Mesenchymal stem cell (in vitro differentiated cells and primary cell): ENCODE results near the gene PHETA2.
"Not testable (repeated sequence)": the region's sequence is repeated elsewhere in the genome, so short reads cannot be mapped to it uniquely, and the experiment has no call there.

Experiments
- DNase-seq: peaks from one replicate; pipeline ENCODE4 v3.0.0-alpha.2; 2013
- H2AFZ ChIP-seq: one replicate; pipeline ENCODE4 v1.6.1; 2013; ENCODE audit warnings: low read depth, mild to moderate bottlenecking, control low read depth, inconsistent platforms, low read length, moderate library complexity
- H2AK5ac ChIP-seq: 2 replicates; pipeline ENCODE4 v1.6.1; 2013; ENCODE audit warnings: low read length, moderate library complexity, mild to moderate bottlenecking, inconsistent platforms; ENCODE audit not compliant: severe bottlenecking
- H2BK120ac ChIP-seq: one replicate; pipeline ENCODE4 v1.6.1; 2013; ENCODE audit warnings: low read depth, mild to moderate bottlenecking, inconsistent platforms, low read length, moderate library complexity
- H2BK12ac ChIP-seq, 2 experiments: one replicate each; pipeline ENCODE4 v1.6.1; 2013; ENCODE audit warnings: inconsistent platforms in 2 of 2, low read length in 2 of 2, mild to moderate bottlenecking in 2 of 2, moderate library complexity in 2 of 2, control low read depth in 1 of 2
- H2BK15ac ChIP-seq: one replicate; pipeline ENCODE4 v1.6.1; 2013; ENCODE audit warnings: mild to moderate bottlenecking, low read depth, inconsistent platforms; ENCODE audit not compliant: poor library complexity, severe bottlenecking
- H2BK5ac ChIP-seq: 2 replicates; pipeline ENCODE4 v1.6.1; 2013; ENCODE audit warnings: low read depth, mild to moderate bottlenecking, low read length, control low read depth, inconsistent platforms; ENCODE audit not compliant: poor library complexity, severe bottlenecking
- H3K14ac ChIP-seq, 2 experiments: one replicate each; pipeline ENCODE4 v1.6.1; 2013; ENCODE audit warnings: inconsistent platforms in 2 of 2, low read length in 2 of 2, control low read depth in 1 of 2, mild to moderate bottlenecking in 1 of 2, moderate library complexity in 1 of 2
- H3K18ac ChIP-seq, 2 experiments: one replicate each; pipeline ENCODE4 v1.6.1; 2013; ENCODE audit warnings: inconsistent platforms in 2 of 2, low read length in 2 of 2, control low read depth in 1 of 2, low read depth in 1 of 2, mild to moderate bottlenecking in 1 of 2
- H3K23ac ChIP-seq, 2 experiments: one replicate each; pipeline ENCODE4 v1.6.1; 2013; ENCODE audit warnings: inconsistent platforms in 2 of 2, low read length in 2 of 2, mild to moderate bottlenecking in 2 of 2, moderate library complexity in 2 of 2, control low read depth in 1 of 2
- H3K27ac ChIP-seq: 2 replicates; pipeline ENCODE4 v1.5.1; 2013; ENCODE audit warnings: mild to moderate bottlenecking, moderate library complexity, low read length, control low read depth, inconsistent platforms; ENCODE audit not compliant: poor library complexity, severe bottlenecking
- H3K27me3 ChIP-seq, 2 experiments: 2 replicates each; pipeline versions ENCODE4 v1.6.1 to v1.7.0; 2013; ENCODE audit warnings: low read length in 2 of 2, mild to moderate bottlenecking in 2 of 2, moderate library complexity in 2 of 2, control low read depth in 1 of 2, inconsistent platforms in 1 of 2; ENCODE audit not compliant: control insufficient read depth in 1 of 2, insufficient read depth in 1 of 2
- H3K36me3 ChIP-seq, 2 experiments: 2 replicates each; pipeline versions ENCODE4 v1.6.1 to v1.7.0; 2013; ENCODE audit warnings: low read length in 2 of 2, control low read depth in 1 of 2, inconsistent platforms in 1 of 2, low read depth in 1 of 2, mild to moderate bottlenecking in 1 of 2; ENCODE audit not compliant: insufficient read depth in 2 of 2, control insufficient read depth in 1 of 2
- H3K4ac ChIP-seq, 2 experiments: one replicate each; pipeline ENCODE4 v1.6.1; 2013; ENCODE audit warnings: inconsistent platforms in 2 of 2, low read length in 2 of 2, mild to moderate bottlenecking in 2 of 2, moderate library complexity in 2 of 2, control low read depth in 1 of 2, low read depth in 1 of 2
- H3K4me1 ChIP-seq: 2 replicates; pipeline ENCODE4 v1.6.1; 2013; ENCODE audit warnings: low read depth, low read length, control low read depth; ENCODE audit not compliant: control insufficient read depth, insufficient read depth
- H3K4me2 ChIP-seq: 2 replicates; pipeline ENCODE4 v1.6.1; 2013; ENCODE audit warnings: low read length, mild to moderate bottlenecking, inconsistent platforms; ENCODE audit not compliant: poor library complexity, severe bottlenecking
- H3K4me3 ChIP-seq, 2 experiments: 2 replicates each; pipeline versions ENCODE4 v1.5.1 to v1.7.0; 2013; ENCODE audit warnings: low read length in 2 of 2, mild to moderate bottlenecking in 2 of 2, control low read depth in 1 of 2, low read depth in 1 of 2; ENCODE audit not compliant: insufficient read depth in 1 of 2
- H3K79me1 ChIP-seq: replicated peaks from 2 replicates; pipeline ENCODE4 v1.6.1; 2013; ENCODE audit warnings: mild to moderate bottlenecking, control low read depth, low read length, inconsistent platforms; ENCODE audit not compliant: poor library complexity, severe bottlenecking
- H3K9ac ChIP-seq: 2 replicates; pipeline ENCODE4 v1.7.0; 2013; ENCODE audit warnings: mild to moderate bottlenecking, low read length, moderate library complexity
- H3K9me3 ChIP-seq: 2 replicates; pipeline ENCODE4 v1.7.0; 2013; ENCODE audit warnings: mild to moderate bottlenecking, low read length; ENCODE audit not compliant: control insufficient read depth
- H4K8ac ChIP-seq: one replicate; pipeline ENCODE4 v1.6.1; 2013; ENCODE audit warnings: inconsistent platforms, mild to moderate bottlenecking, low read length, moderate library complexity
- H4K91ac ChIP-seq: one replicate; pipeline ENCODE4 v1.6.1; 2013; ENCODE audit warnings: mild to moderate bottlenecking, low read length, inconsistent platforms
- WGBS: methylation state at CpG from one replicate; pipeline ENCODE4 v1.1.7; 2013; ENCODE audit warnings: mixed read lengths; 5-methylcytosine and 5-hydroxymethylcytosine counted together

The PHETA2 gene

DNA sequence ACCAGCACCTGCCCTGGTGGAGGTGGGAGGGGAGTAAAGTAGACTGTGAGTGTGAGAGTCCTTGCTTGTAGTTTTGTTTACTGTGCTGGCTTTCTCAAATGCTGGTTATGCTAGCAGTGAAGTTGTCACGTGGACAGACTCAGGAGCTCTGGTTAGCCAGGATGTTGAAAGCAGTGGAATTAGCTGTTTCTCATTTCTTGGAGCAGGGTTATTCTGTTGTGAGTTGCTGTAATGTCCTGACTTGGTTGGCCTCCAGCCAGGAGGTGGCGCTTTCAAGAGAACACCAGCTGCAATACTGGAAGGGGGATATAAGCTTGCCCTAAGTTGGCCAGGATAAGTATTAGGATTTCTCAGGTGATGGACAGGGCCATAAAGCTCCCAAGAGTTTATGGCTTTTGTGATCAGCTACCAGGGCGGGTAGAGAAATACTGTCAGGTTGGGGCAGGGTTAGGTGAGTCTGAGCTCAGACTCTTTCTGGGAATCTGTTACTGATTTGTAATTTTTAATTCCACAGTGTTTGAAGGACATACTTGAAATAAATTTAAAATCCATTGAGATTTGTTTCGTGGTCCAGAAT lies 42.9 kb downstream of the PHETA2 start:
- 76% methylated on average over 3 of the region's 4 CpGs for WGBS
- Histone ChIP-seq H4K8ac (no peak overlapping the region), H4K91ac (no peak overlapping the region), H2AFZ (no peak overlapping the region), H3K9ac (no peak overlapping the region), H3K14ac (no peak overlapping the region), H2BK5ac (no peak overlapping the region), H3K79me1 (peaks cover 4% of the 10 kb centered on the region), H3K18ac (no peak overlapping the region), H3K4me1 (no peaks in the 10 kb centered on the region), H3K4me3 (no peak overlapping the region), H3K4me2 (no peak overlapping the region), H3K9me3 (peaks cover 14% of the 10 kb centered on the region), H2AK5ac (no peak overlapping the region), H2BK15ac (no peak overlapping the region), H2BK12ac (no peak overlapping the region), H3K27me3 (no peaks in the 10 kb centered on the region), H3K27ac (no peak overlapping the region), H3K23ac (no peak overlapping the region), H3K36me3 (no peaks in the 10 kb centered on the region), H3K4ac (no peak overlapping the region), H2BK120ac (no peak overlapping the region)
- DNase-seq, result peak; percentile 52

GRCh38 chr22:42120231-42121021 lies 46.4 kb downstream of the PHETA2 start:
- not testable (repeated sequence) for H2BK15ac ChIP-seq, H4K8ac ChIP-seq

DNA sequence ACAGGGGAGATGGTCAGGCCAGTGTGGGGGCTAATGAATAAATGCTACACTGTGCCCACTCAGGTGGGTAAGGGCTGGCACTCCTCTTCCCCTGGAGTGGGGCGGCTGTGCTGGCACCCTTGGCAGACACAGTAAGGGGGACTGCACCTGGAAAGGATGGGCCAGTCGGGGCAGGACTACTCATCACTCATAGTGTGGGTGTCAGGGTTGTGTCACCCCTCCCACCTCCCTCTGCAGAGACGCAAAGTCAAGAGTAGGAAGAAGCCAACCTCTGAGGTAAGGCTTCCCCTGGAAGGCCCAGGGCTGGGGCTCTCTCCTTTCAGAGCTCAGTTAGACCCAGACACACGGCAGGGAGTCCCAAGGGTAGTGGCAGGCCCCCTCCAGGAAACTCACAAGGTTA lies 49.5 kb downstream of the PHETA2 start:
- H3K27ac ChIP-seq, result not testable (repeated sequence)

More at GRCh38 chr22:42120231-42121021, 46.4 kb downstream of the PHETA2 start:
- H3K4me1 ChIP-seq, H3K18ac ChIP-seq, H3K27ac ChIP-seq, H3K9ac ChIP-seq, H3K4me3 ChIP-seq, H3K79me1 ChIP-seq, H2BK12ac ChIP-seq, H3K36me3 ChIP-seq, H3K27me3 ChIP-seq, H3K9me3 ChIP-seq, H2AFZ ChIP-seq, H3K4ac ChIP-seq, H4K91ac ChIP-seq, H2BK5ac ChIP-seq, H2AK5ac ChIP-seq, H3K23ac ChIP-seq, H2BK120ac ChIP-seq, H3K4me2 ChIP-seq, H3K14ac ChIP-seq, DNase-seq: not testable (repeated sequence)
- WGBS, result 90% methylated on average over 11 of the region's 15 CpGs

DNA sequence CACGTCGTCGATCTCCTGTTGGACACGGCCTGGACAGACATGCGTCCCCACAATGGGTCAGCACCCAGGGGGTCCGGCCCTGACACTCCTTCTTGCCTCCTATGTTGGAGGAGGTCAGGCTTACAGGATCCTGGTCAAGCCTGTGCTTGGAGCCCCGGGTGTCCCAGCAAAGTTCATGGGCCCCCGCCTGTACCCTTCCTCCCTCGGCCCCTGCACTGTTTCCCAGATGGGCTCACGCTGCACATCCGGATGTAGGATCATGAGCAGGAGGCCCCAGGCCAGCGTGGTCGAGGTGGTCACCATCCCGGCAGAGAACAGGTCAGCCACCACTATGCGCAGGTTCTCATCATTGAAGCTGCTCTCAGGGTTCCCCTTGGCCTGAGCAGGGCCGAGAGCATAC lies 53.6 kb downstream of the PHETA2 start:
- Histone ChIP-seq H3K4me3 (no peak overlapping the region), H3K4me2 (no peak overlapping the region), H3K36me3 (no peaks in the 10 kb centered on the region), H2AFZ (no peak overlapping the region), H3K23ac (no peak overlapping the region), H2BK12ac (no peak overlapping the region), H2AK5ac (no peak overlapping the region), H3K4me1 (no peaks in the 10 kb centered on the region), H2BK120ac (no peak overlapping the region), H3K79me1 (no peaks in the 10 kb centered on the region), H3K27ac (no peak overlapping the region), H4K91ac (no peak overlapping the region), H3K14ac (no peak overlapping the region), H3K9me3 (no peaks in the 10 kb centered on the region), H3K18ac (no peak overlapping the region), H2BK5ac (no peak overlapping the region), H3K9ac (no peak overlapping the region), H3K4ac (no peak overlapping the region), H4K8ac (no peak overlapping the region), H2BK15ac (no peak overlapping the region), H3K27me3 (peaks cover 0 to 6% of the 10 kb centered on the region in 2 experiments)
- no peak for DNase-seq
- 84% methylated on average over 13 of the region's 16 CpGs for WGBS

More for the DNA sequence above, 49.5 kb downstream of the PHETA2 start:
- H2BK15ac ChIP-seq, H3K4me3 ChIP-seq, H4K91ac ChIP-seq, H3K79me1 ChIP-seq, H3K23ac ChIP-seq, H3K27me3 ChIP-seq, H3K36me3 ChIP-seq, H2AFZ ChIP-seq, H3K14ac ChIP-seq, DNase-seq, H3K18ac ChIP-seq, H2BK12ac ChIP-seq, H2BK120ac ChIP-seq, H3K4me2 ChIP-seq, H3K4me1 ChIP-seq, H2AK5ac ChIP-seq, H3K9me3 ChIP-seq, H3K4ac ChIP-seq, H2BK5ac ChIP-seq, H4K8ac ChIP-seq, H3K9ac ChIP-seq: not testable (repeated sequence)
- no CpG with 5 or more reads among the region's 4 CpGs for WGBS
